ENCODE measurements around the gene ISY1.

DNA sequence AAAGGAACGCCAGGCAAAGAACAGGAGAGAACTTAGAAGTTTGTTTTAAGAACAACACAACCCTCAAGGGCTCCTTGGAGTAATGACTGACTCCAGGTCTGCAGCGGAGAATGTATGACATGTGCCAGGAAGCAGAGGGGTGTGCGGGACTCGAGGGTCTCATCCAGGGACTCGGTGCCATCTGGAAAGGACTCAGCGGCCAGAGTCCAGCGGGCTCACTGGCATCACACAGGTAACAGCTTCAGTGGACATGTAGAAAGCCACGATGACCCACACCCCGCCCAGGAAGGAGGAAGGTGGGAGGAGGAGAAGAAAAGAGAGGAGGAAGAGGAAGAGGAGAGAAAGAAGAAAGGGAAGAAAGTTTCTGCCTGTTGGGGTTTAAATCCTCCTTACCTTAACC is 78.8 kb downstream of the ISY1 start:
- TF ChIP-seq, protein P1, sequence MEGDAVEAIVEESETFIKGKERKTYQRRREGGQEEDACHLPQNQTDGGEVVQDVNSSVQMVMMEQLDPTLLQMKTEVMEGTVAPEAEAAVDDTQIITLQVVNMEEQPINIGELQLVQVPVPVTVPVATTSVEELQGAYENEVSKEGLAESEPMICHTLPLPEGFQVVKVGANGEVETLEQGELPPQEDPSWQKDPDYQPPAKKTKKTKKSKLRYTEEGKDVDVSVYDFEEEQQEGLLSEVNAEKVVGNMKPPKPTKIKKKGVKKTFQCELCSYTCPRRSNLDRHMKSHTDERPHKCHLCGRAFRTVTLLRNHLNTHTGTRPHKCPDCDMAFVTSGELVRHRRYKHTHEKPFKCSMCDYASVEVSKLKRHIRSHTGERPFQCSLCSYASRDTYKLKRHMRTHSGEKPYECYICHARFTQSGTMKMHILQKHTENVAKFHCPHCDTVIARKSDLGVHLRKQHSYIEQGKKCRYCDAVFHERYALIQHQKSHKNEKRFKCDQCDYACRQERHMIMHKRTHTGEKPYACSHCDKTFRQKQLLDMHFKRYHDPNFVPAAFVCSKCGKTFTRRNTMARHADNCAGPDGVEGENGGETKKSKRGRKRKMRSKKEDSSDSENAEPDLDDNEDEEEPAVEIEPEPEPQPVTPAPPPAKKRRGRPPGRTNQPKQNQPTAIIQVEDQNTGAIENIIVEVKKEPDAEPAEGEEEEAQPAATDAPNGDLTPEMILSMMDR (IDR thresholded peaks at IDR 0.05; ENCODE audit: low read length) = no peak
- TF ChIP-seq EZH2 (IDR thresholded peaks at IDR 0.05; ENCODE audit: borderline replicate concordance, low read length) = no peak
